Cardiac muscle cell (in vitro differentiated cells and primary cell): ENCODE measurements around the gene DLGAP4. TPM values are rescaled to one million over a fixed set of nuclear protein-coding genes. Genes with fewer than 3 reads are reported as not detected.

Experiments
- DNase-seq, 2 donors: peaks; one replicate each; pipeline versions ENCODE4 v3.0.0 to v3.0.0-alpha.2; 2010 to 2017; ENCODE audit warnings: low read depth in 1 of 2, low spot score in 1 of 2
- H3K27ac ChIP-seq: fragments of 200-600 bp; sonication (generic); 2 replicates; pipeline ENCODE4 v1.5.1; 2016
- H3K27me3 ChIP-seq: fragments of 200-600 bp; sonication (generic); 2 replicates; pipeline ENCODE4 v1.6.0; 2016; ENCODE audit warnings: control low read depth
- H3K36me3 ChIP-seq: fragments of 200-600 bp; sonication (generic); 2 replicates; pipeline ENCODE4 v1.5.1; 2016; ENCODE audit warnings: control low read depth
- H3K4me1 ChIP-seq: fragments of 200-600 bp; sonication (generic); 2 replicates; pipeline ENCODE4 v1.8.1; 2017; ENCODE audit warnings: low read depth, mild to moderate bottlenecking, mixed run types
- H3K4me3 ChIP-seq: fragments of 200-600 bp; sonication (generic); 2 replicates; pipeline ENCODE4 v1.5.1; 2016; ENCODE audit warnings: mild to moderate bottlenecking
- H3K9me3 ChIP-seq: fragments of 200-600 bp; sonication (generic); 2 replicates; pipeline ENCODE4 v1.5.1; 2017; ENCODE audit warnings: low read depth, mild to moderate bottlenecking, control low read depth
- polyA plus RNA-seq: library from polyadenylated mRNA; unstranded; fragments of >200 nt; fragmentation: Nextera tagmentation; extraction: Ambion mirVana; gene quantifications from 2 replicates; pipeline ENCODE4 v1.2.1, GENCODE V29; 2016
- total RNA-seq: library from RNA; depleted of rRNA; stranded (reverse); fragments of >200 nt; gene quantifications from 2 replicates; pipeline ENCODE4 v1.2.3, GENCODE V29; 2016
- TF ChIP-seq, protein P1 (sequence below): IDR thresholded peaks from 2 replicates; pipeline ENCODE4 v1.5.1; 2012; ENCODE audit warnings: low read depth, mild to moderate bottlenecking, low read length

Gene DLGAP4
- total and polyA plus RNA-seq, 2 experiments from 2014 or later = 45.7 to 51.6 TPM

- Histone ChIP-seq H3K4me3 (no peak overlapping the region), H3K36me3 (no peaks in the 10 kb centered on the region), H3K4me1 (no peaks in the 10 kb centered on the region), H3K9me3 (no peaks in the 10 kb centered on the region), H3K27ac (no peak overlapping the region), H3K27me3 (no peaks in the 10 kb centered on the region)
- DNase-seq = peak; percentile 73 to 93
- TF ChIP-seq, protein P1, sequence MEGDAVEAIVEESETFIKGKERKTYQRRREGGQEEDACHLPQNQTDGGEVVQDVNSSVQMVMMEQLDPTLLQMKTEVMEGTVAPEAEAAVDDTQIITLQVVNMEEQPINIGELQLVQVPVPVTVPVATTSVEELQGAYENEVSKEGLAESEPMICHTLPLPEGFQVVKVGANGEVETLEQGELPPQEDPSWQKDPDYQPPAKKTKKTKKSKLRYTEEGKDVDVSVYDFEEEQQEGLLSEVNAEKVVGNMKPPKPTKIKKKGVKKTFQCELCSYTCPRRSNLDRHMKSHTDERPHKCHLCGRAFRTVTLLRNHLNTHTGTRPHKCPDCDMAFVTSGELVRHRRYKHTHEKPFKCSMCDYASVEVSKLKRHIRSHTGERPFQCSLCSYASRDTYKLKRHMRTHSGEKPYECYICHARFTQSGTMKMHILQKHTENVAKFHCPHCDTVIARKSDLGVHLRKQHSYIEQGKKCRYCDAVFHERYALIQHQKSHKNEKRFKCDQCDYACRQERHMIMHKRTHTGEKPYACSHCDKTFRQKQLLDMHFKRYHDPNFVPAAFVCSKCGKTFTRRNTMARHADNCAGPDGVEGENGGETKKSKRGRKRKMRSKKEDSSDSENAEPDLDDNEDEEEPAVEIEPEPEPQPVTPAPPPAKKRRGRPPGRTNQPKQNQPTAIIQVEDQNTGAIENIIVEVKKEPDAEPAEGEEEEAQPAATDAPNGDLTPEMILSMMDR = no peak
Observed at GRCh38 chr20:36344517-36345132, 38.5 kb downstream of the DLGAP4 start.

- no peak for DNase-seq
- Histone ChIP-seq H3K27ac (no peak overlapping the region), H3K36me3 (no peaks in the 10 kb centered on the region), H3K4me3 (no peak overlapping the region), H3K27me3 (no peaks in the 10 kb centered on the region), H3K9me3 (no peaks in the 10 kb centered on the region), H3K4me1 (no peaks in the 10 kb centered on the region)
- TF ChIP-seq, protein P1 = no peak
Observed at GRCh38 chr20:36346256-36346655, 40.1 kb downstream of the DLGAP4 start.

DNA sequence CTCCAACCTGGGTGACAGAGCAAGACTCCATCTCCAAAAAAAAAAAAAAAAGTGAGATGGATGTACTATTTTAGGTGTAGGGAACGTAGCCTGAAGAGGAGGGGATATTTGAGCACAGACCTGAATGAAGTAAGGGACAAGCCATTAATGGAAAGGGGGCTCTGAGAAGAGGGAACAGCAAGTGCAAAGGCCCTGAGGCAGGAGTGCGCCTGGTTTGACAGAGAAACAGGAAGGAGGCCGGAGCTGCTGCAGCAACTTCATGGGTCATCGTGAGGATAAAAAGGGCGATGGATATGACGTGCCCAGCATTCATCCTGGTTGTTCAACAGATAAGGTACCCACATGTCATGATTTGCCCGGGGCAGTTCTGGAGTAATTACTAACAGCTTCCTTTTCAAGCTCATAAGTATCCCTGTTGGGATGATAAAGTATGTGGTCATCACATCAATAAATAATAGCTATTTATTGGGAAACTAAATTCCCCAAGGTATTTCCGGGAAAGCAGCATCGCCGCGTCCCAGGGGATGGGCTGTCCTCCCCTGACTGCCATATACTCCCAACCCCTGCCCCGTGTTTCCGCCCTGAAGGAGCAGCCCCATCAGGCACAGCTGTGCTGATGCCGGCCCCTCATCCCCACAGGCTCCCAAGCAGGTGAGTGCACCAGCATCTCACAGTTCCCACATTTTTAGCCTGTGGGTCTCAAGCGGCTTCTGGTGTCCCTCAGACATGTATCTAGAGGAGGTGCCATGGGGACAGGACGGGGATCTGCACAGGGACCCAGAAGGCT is 43.4 kb downstream of the DLGAP4 start:
- H3K4me1 ChIP-seq = no peaks in the 10 kb centered on the region
- H3K27me3 ChIP-seq = no peaks in the 10 kb centered on the region
- H3K4me3 ChIP-seq = no peak overlapping the region
- H3K9me3 ChIP-seq = no peaks in the 10 kb centered on the region
- TF ChIP-seq, protein P1 = no peak
- no peaks in the 10 kb centered on the region for H3K36me3 ChIP-seq
- DNase-seq = no peak
- H3K27ac ChIP-seq = no peak overlapping the region

- H3K27ac ChIP-seq = no peak overlapping the region
- H3K4me3 ChIP-seq = no peak overlapping the region
- no peaks in the 10 kb centered on the region for H3K9me3 ChIP-seq
- H3K27me3 ChIP-seq = no peaks in the 10 kb centered on the region
- DNase-seq = no peak
- no peaks in the 10 kb centered on the region for H3K36me3 ChIP-seq
- TF ChIP-seq, protein P1 = no peak
- H3K4me1 ChIP-seq = no peaks in the 10 kb centered on the region
Observed at GRCh38 chr20:36350439-36350838, 44.3 kb downstream of the DLGAP4 start.

DNA sequence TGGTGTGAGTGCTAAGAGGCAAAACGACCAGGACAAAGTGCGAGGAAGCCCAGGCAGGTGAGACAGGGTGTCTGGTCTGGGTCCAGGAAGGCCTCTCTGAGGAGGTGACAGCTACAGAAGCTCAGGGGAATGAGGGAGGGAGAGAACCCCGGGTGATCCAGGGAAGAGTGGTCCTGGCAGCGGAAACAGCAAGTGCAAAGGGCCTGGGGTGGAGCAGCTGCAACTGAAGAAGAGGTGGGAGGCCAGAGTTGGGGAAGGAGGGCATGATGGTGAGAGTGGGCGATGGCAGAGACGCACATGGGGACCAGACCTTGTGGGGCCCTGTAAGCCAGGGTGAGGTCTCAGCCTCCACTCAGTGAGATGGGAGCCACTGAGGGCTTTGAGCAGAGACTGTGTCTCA is 45.8 kb downstream of the DLGAP4 start:
- H3K4me3 ChIP-seq = no peak overlapping the region
- H3K27me3 ChIP-seq = no peaks in the 10 kb centered on the region
- no peaks in the 10 kb centered on the region for H3K4me1 ChIP-seq
- no peaks in the 10 kb centered on the region for H3K9me3 ChIP-seq
- TF ChIP-seq, protein P1 = no peak
- no peaks in the 10 kb centered on the region for H3K36me3 ChIP-seq
- no peak for DNase-seq
- no peak overlapping the region for H3K27ac ChIP-seq
